ENCODE measurements around the gene RGS18. TPM values are rescaled to one million over a fixed set of nuclear protein-coding genes. Genes with fewer than 3 reads are reported as not detected.
"Not testable (repeated sequence)": the region's sequence is repeated elsewhere in the genome, so short reads cannot be mapped to it uniquely, and the experiment has no call there.

The RGS18 gene
- total RNA-seq, 1 donor from 2014 or later = not detected

DNA sequence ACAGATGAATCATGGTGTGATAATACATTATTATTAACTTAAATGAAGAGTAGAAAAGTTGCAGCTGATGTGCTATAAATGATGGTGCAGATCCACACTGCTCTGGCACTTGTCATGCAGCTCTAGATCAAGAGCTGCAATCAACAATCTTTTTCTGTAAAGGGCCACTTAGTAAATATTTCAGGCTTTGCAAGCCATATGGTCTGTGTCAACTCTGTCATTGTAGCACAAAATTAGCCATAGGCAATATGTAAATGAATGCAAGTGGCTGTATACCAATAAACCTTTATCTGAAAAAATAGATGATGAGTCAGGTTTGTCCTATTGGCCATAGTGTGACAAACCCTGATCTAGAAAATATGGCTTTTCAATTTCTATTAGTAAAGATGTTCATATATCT lies 66.6 kb downstream of the RGS18 start:
- DNase-seq (ENCODE audit: low read depth) = no peak
- Histone ChIP-seq H3K27me3 (ENCODE audit: control insufficient read depth, insufficient read depth, low read length) (no peaks in the 10 kb centered on the region), H3K4me3 (ENCODE audit: low read depth, low read length) (no peak overlapping the region), H3K36me3 (ENCODE audit: control insufficient read depth, insufficient read depth, low read length) (no peaks in the 10 kb centered on the region)
- TF ChIP-seq, protein P1, sequence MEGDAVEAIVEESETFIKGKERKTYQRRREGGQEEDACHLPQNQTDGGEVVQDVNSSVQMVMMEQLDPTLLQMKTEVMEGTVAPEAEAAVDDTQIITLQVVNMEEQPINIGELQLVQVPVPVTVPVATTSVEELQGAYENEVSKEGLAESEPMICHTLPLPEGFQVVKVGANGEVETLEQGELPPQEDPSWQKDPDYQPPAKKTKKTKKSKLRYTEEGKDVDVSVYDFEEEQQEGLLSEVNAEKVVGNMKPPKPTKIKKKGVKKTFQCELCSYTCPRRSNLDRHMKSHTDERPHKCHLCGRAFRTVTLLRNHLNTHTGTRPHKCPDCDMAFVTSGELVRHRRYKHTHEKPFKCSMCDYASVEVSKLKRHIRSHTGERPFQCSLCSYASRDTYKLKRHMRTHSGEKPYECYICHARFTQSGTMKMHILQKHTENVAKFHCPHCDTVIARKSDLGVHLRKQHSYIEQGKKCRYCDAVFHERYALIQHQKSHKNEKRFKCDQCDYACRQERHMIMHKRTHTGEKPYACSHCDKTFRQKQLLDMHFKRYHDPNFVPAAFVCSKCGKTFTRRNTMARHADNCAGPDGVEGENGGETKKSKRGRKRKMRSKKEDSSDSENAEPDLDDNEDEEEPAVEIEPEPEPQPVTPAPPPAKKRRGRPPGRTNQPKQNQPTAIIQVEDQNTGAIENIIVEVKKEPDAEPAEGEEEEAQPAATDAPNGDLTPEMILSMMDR (IDR thresholded peaks at IDR 0.05; ENCODE audit: insufficient read depth, low read length, poor library complexity, severe bottlenecking) = no peak

DNA sequence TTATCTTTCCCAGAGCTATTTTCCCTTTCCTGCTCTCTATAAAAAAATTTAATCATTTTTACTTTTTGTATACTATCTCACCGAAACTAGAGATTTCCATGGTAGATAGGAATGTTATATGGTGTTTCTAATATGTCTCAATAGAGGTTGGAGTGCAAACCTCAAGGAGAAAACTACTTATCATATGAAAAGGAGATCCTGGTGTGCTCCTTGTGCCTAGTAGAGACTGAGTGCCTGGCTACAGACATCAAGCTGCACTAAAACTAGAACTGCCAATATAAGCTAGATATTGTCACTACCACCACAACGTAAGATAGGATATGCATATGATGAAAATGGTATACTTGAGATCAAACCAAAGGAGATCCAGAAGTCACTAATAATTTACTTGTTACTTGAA lies 67.0 kb downstream of the RGS18 start:
- H3K4me3 ChIP-seq (ENCODE audit: low read depth, low read length) = no peak overlapping the region
- H3K36me3 ChIP-seq (ENCODE audit: control insufficient read depth, insufficient read depth, low read length) = no peaks in the 10 kb centered on the region
- H3K27me3 ChIP-seq (ENCODE audit: control insufficient read depth, insufficient read depth, low read length) = no peaks in the 10 kb centered on the region
- TF ChIP-seq, protein P1 (IDR thresholded peaks at IDR 0.05; ENCODE audit: insufficient read depth, low read length, poor library complexity, severe bottlenecking) = no peak
- DNase-seq (ENCODE audit: low read depth) = no peak

DNA sequence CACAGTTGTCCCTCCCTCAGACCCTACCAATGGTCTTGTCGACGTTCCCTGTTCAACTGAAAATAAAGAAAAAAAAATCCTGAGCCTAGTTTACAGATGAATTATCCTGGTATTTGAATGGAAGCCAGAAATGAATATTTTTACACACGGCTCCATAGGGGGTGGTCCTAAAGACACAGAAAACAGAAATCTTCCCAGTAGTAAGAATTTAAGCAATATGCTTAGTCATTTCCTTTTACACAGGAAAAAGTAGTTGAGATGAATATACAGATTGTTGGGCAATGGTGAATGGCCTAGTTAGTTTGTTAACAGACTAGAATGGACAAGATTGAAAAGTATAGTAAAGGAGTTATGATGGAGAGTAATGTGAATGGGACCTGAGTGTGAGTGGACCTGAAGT lies 67.4 kb downstream of the RGS18 start:
- Histone ChIP-seq H3K36me3 (ENCODE audit: control insufficient read depth, insufficient read depth, low read length) (no peaks in the 10 kb centered on the region), H3K27me3 (ENCODE audit: control insufficient read depth, insufficient read depth, low read length) (no peaks in the 10 kb centered on the region), H3K4me3 (ENCODE audit: low read depth, low read length) (no peak overlapping the region)
- TF ChIP-seq, protein P1 (IDR thresholded peaks at IDR 0.05; ENCODE audit: insufficient read depth, low read length, poor library complexity, severe bottlenecking) = no peak
- DNase-seq (ENCODE audit: low read depth) = no peak

DNA sequence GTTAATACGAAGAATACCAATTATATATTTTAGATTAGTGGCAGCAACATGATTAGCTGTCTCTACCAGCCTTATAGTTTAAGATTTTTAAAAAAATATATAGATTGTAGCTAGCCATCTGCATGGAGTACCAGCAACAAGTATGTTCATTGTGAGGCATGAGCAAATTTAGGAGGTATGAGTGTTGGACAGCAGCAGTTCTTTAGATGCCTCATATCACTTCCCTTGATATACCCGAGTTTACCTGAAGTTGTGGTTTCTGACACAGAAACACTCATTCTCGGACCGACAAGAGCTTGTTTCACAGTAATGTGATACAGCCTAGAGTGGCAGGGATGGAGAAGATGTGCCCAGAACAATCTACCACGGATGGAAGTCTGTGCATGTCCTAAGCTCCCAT lies 69.1 kb downstream of the RGS18 start:
- Histone ChIP-seq H3K36me3 (ENCODE audit: control insufficient read depth, insufficient read depth, low read length) (no peaks in the 10 kb centered on the region), H3K4me3 (ENCODE audit: low read depth, low read length) (no peak overlapping the region), H3K27me3 (ENCODE audit: control insufficient read depth, insufficient read depth, low read length) (no peaks in the 10 kb centered on the region)
- TF ChIP-seq, protein P1 (IDR thresholded peaks at IDR 0.05; ENCODE audit: insufficient read depth, low read length, poor library complexity, severe bottlenecking) = no peak
- no peak for DNase-seq (ENCODE audit: low read depth)

DNA sequence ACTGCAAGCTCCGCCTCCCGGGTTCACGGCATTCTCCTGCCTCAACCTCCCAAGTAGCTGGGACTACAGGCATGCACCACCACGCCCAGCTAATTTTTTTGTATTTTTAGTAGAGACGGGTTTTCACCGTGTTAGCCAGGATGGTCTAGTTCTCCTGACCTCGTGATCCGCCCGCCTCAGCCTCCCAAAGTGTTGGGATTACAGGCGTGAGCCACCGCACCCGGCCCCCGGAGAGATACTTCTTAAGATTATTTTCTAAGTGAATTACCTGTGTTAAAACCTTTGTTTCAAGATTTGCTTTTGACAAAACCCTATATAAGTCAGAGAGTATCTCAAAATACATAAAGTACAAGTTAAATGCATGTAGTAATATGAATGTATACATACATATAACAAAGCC lies 69.7 kb downstream of the RGS18 start:
- H3K4me3 ChIP-seq (ENCODE audit: low read depth, low read length); H3K27me3 ChIP-seq (ENCODE audit: control insufficient read depth, insufficient read depth, low read length); DNase-seq (ENCODE audit: low read depth); H3K36me3 ChIP-seq (ENCODE audit: control insufficient read depth, insufficient read depth, low read length): not testable (repeated sequence)

DNA sequence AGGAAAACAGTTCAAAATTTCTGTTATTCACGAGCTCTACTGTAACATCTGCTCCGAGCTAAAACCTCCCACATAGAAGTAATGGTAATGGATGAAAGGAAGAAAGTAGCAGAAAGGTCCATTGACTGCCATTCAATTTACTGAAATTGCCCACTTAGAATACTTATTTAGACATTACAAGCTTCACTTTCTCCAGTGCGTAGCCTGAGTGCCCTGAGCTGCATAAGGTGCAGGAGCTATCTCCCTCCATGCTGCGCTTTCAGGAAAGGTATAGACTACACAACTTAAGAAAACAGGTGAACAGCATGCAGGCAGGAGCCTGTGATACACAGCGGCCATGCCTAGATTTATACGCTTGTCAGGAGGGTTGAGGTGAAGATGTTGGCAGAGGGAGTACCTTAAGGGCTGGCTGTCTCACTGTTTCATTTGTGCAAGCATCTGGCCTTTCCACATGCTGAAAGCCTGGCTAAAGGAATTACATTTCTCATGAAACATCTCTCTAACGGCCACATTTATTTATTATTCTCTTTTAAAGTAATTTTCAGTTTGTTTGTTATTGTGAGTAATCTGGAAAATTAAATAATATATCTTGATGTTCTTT lies 74.7 kb downstream of the RGS18 start:
- no peaks in the 10 kb centered on the region for H3K36me3 ChIP-seq (ENCODE audit: control insufficient read depth, insufficient read depth, low read length)
- no peak for DNase-seq (ENCODE audit: low read depth)
- TF ChIP-seq, protein P1 (IDR thresholded peaks at IDR 0.05; ENCODE audit: insufficient read depth, low read length, poor library complexity, severe bottlenecking) = no peak
- no peak overlapping the region for H3K4me3 ChIP-seq (ENCODE audit: low read depth, low read length)
- H3K27me3 ChIP-seq (ENCODE audit: control insufficient read depth, insufficient read depth, low read length) = no peaks in the 10 kb centered on the region
